Activated CD8-positive, alpha-beta T cell treated with anti-CD3 and anti-CD28 coated beads for 36 hours (primary cell): ENCODE measurements around the gene ANK3. TPM values are rescaled to one million over a fixed set of nuclear protein-coding genes. Genes with fewer than 3 reads are reported as not detected.

Experiments used
- ATAC-seq: fragments of 200-7000 bp; cut with Tn5 transposase; one replicate; pipeline ENCODE4 v1.10.0; 2021; ENCODE audit warnings: mild to moderate bottlenecking, moderate library complexity
- CTCF ChIA-PET: fragments of 350-600 bp; sonication (Branson Sonifier 250); formaldehyde crosslinking; loops from one replicate; lab custom pipeline; 2021; ENCODE audit warnings: antibody characterized with exemption; lab: Charles Lee
- POLR2A ChIA-PET: fragments of 350-600 bp; sonication (Branson Sonifier 250); formaldehyde crosslinking; loops from one replicate; lab custom pipeline; 2021; ENCODE audit warnings: antibody characterized with exemption; lab: Charles Lee
- DNase-seq: peaks from one replicate; pipeline ENCODE4 v3.0.0-alpha.2; 2020
- H3K27ac Mint-ChIP-seq: one replicate; pipeline ENCODE4 v1.8.0; 2021; ENCODE audit warnings: mild to moderate bottlenecking, mixed read lengths
- H3K27me3 Mint-ChIP-seq: one replicate; pipeline ENCODE4 v1.8.0; 2021; ENCODE audit warnings: mixed read lengths
- H3K36me3 Mint-ChIP-seq: one replicate; pipeline ENCODE4 v1.8.0; 2021; ENCODE audit warnings: low read depth, mixed read lengths
- H3K4me1 Mint-ChIP-seq: one replicate; pipeline ENCODE4 v1.8.0; 2021; ENCODE audit warnings: low read depth, mixed read lengths
- H3K4me3 Mint-ChIP-seq: one replicate; pipeline ENCODE4 v1.8.0; 2021; ENCODE audit warnings: mild to moderate bottlenecking, moderate library complexity, mixed read lengths
- H3K9me3 Mint-ChIP-seq: one replicate; pipeline ENCODE4 v1.8.0; 2021; ENCODE audit warnings: mixed read lengths
- CTCF ChIP-seq: fragments of 200-600 bp; IDR thresholded peaks from one replicate; pipeline ENCODE4 v1.8.0; 2022; ENCODE audit warnings: antibody characterized with exemption, mild to moderate bottlenecking
- intact Hi-C: fragments of 100-400 bp; cut with micrococcal nuclease; formaldehyde crosslinking; loops from one replicate; pipeline ENCODE4 v1.10.0; 2022
- total RNA-seq, 2 experiments: library from RNA; stranded (reverse); gene quantifications; one replicate each; pipeline ENCODE4 v1.2.3, GENCODE V29; 2021

ANK3 gene
- total RNA-seq, 2 experiments from 2014 or later, result 10.3 to 12.0 TPM

DNA sequence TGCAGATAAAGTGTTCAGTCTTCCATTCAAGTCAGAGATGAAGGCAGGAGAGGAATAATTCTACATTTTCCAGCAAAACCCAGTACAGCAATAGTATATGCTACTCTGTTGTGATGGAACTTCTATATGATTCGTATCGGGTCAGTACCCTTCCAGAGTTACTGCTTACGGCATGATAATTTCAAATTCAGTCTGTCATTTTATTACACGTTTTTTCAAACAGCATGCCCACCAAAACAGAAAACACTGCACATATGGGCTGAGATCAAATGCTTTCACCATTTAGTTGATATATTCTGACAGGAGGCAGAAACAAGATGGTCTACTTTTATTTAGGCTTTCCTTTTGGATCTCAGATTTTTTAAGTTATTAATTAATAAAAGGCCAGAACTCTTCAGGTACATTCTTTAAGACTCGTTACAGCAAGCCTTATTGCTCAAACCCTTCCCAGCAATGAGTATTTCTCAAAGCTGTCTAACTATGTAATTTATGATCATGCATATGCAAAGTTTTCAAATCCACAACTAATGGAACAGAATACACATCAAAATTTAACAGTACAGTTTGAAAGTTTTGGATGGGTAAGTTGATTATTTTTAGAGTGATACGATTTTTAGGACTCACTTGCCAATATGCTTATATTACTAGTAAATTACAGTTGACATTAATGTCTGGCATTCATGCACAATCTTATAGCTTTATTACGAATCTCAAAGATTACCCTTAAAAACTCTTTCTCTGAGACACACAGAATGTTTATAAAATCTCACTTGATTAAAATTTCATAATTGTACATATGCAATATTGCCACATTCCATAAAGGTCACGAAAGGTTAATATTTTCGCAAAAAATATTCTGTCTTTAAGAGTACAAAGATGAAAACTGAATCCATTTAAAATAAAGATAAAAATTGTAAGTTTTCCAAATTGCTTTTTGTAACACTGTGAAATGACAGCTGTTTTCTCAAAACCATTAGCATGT lies 91.0 kb downstream of the ANK3 start:
- Mint-ChIP-seq H3K4me1 (no peaks in the 10 kb centered on the region), H3K27ac (no peak overlapping the region), H3K36me3 (no peaks in the 10 kb centered on the region), H3K27me3 (peaks cover 5% of the 10 kb centered on the region), H3K9me3 (no peaks in the 10 kb centered on the region), H3K4me3 (no peak overlapping the region)
- intact Hi-C loops, result no loop called here
- ATAC-seq (no peak), DNase-seq (no peak)
- ChIA-PET POLR2A (no interaction called here), CTCF (interaction anchor here (1.3 kb wide), 1 partner anchor 135 kb away, joined by 3 read pairs; no protein-coding TSS in a partner anchor)
- TF ChIP-seq CTCF, result no peak

- no peak overlapping the region for H3K27ac Mint-ChIP-seq
- intact Hi-C loops, result no loop called here
- H3K27me3 Mint-ChIP-seq, result peaks cover 5% of the 10 kb centered on the region
- DNase-seq (no peak), ATAC-seq (no peak)
- POLR2A ChIA-PET, result no interaction called here
- H3K4me1 Mint-ChIP-seq, result no peaks in the 10 kb centered on the region
- H3K36me3 Mint-ChIP-seq, result no peaks in the 10 kb centered on the region
- H3K4me3 Mint-ChIP-seq, result no peak overlapping the region
- CTCF ChIA-PET, result no interaction called here
- no peak for TF ChIP-seq CTCF
- H3K9me3 Mint-ChIP-seq, result no peaks in the 10 kb centered on the region
Observed at GRCh38 chr10:60296073-60296472, 93.6 kb downstream of the ANK3 start.

GRCh38 chr10:60295028-60295937 lies 94.4 kb downstream of the ANK3 start:
- no peak for TF ChIP-seq CTCF
- H3K4me1 Mint-ChIP-seq, result no peaks in the 10 kb centered on the region
- H3K9me3 Mint-ChIP-seq, result no peaks in the 10 kb centered on the region
- ChIA-PET POLR2A (no interaction called here), CTCF (no interaction called here)
- peaks cover 5% of the 10 kb centered on the region for H3K27me3 Mint-ChIP-seq
- H3K27ac Mint-ChIP-seq, result no peak overlapping the region
- H3K4me3 Mint-ChIP-seq, result no peak overlapping the region
- no peaks in the 10 kb centered on the region for H3K36me3 Mint-ChIP-seq
- no peak for DNase-seq
- ATAC-seq, result no peak
- intact Hi-C loops, result no loop called here

DNA sequence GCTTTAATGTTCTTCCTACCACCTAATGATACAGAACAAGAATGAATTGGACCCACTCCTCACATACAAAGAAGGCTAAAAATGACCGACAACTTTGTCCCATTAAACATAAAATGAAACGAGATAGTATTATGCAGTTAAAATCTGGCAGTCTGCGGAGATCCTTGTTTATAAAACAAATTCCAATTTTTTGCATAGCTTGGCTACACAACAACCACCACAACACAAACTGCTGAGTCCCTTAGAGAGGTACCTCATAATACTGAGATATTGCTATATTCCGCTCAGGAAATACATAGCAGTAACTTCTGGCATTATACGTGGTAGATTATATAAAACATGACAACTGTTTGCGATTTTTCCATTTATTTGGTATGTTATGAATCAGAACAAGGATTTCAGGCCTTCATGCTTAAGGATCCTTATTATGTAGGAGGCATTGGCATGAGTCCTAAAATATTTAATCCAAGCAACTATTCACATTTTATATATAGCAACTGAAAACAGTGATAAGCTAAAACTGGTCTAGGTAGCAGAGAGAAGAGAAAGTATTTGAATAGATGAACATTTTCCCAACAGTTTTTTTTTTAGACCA lies 96.0 kb downstream of the ANK3 start:
- TF ChIP-seq CTCF, result no peak
- ChIA-PET POLR2A (no interaction called here), CTCF (no interaction called here)
- Mint-ChIP-seq H3K4me3 (no peak overlapping the region), H3K36me3 (no peaks in the 10 kb centered on the region), H3K9me3 (no peaks in the 10 kb centered on the region), H3K4me1 (no peaks in the 10 kb centered on the region), H3K27ac (no peak overlapping the region), H3K27me3 (peaks cover 5% of the 10 kb centered on the region)
- DNase-seq, result no peak
- intact Hi-C loops, result no loop called here
- ATAC-seq, result no peak
